NT2/D1 (cell line): ENCODE data around the gene COL6A2.

Experiments used
- YY1 ChIP-seq: IDR thresholded peaks from 2 replicates; pipeline ENCODE4 v1.6.1; 2011; ENCODE audit not compliant: insufficient read length, insufficient read depth
- ZNF274 ChIP-seq: IDR thresholded peaks from 2 replicates; pipeline ENCODE4 v1.6.1; 2011; ENCODE audit warnings: mild to moderate bottlenecking, low read depth, low read length

DNA sequence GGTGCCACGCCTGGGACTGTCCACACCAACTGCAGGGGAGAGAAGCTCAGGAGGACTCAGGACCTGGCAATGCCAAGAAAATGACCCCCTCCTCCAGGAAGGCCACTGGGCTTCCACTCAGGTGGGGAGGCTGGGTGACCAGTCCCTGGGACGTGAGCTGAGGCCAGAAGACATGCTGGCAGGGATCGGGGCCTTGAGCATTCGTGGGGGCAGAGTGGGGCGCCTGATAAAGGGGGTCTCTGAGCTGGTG is 15.3 kb upstream of the COL6A2 start:
- TF ChIP-seq ZNF274 (no peak), YY1 (no peak)
